IMR-90 (cell line): ENCODE data around the gene SLC8A1. TPM values are rescaled to one million over a fixed set of nuclear protein-coding genes. Genes with fewer than 3 reads are reported as not detected.

Experiments used
- ATAC-seq: fragments of 200-7000 bp; cut with Tn5 transposase; 2 replicates; pipeline ENCODE4 v1.9.1; 2020; ENCODE audit warnings: low read depth, mild to moderate bottlenecking, moderate library complexity
- BruUV-seq: library from RNA; stranded (reverse); fragments of 400-500 nt; replicated peaks from 2 replicates; lab custom pipeline; 2021; lab: Mats Ljungman, UMichigan
- CTCF ChIA-PET: fragments of 300-600 bp; formaldehyde crosslinking; extraction: SDS; loops from one replicate; lab custom pipeline; 2021; ENCODE audit warnings: antibody characterized with exemption; lab: Yijun Ruan, JAX
- POLR2A ChIA-PET: fragments of 300-600 bp; sonication (Branson Sonifier 250); formaldehyde crosslinking; loops from one replicate; lab custom pipeline; 2022; ENCODE audit warnings: antibody characterized with exemption; ENCODE audit not compliant: unreplicated experiment; lab: Charles Lee
- DNase-seq: peaks from one replicate; pipeline ENCODE4 v3.0.0; 2013
- H2AFZ ChIP-seq: replicated peaks from 2 replicates; pipeline ENCODE3; 2013; ENCODE audit warnings: low read length, mild to moderate bottlenecking; ENCODE audit not compliant: poor library complexity
- H2AK5ac ChIP-seq: 2 replicates; pipeline ENCODE4 v1.6.1; 2013; ENCODE audit warnings: low read depth, low read length, inconsistent platforms
- H2AK9ac ChIP-seq: replicated peaks from 2 replicates; pipeline ENCODE3; 2013; ENCODE audit warnings: mild to moderate bottlenecking, low read depth, low read length, moderate library complexity; ENCODE audit not compliant: poor library complexity
- H2BK120ac ChIP-seq: 2 replicates; pipeline ENCODE4 v1.6.1; 2013; ENCODE audit warnings: low read depth, low read length, inconsistent platforms
- H2BK15ac ChIP-seq: 3 replicates; pipeline ENCODE4 v1.6.1; 2013; ENCODE audit warnings: low read depth, low read length, inconsistent platforms
- H2BK20ac ChIP-seq: 2 replicates; pipeline ENCODE4 v1.6.1; 2013; ENCODE audit warnings: low read depth, mild to moderate bottlenecking, inconsistent platforms, low read length, moderate library complexity
- H2BK5ac ChIP-seq: 2 replicates; pipeline ENCODE4 v1.6.1; 2013; ENCODE audit warnings: mild to moderate bottlenecking, low read depth, low read length, inconsistent platforms; ENCODE audit not compliant: poor library complexity, severe bottlenecking
- H3K14ac ChIP-seq: replicated peaks from 2 replicates; pipeline ENCODE4 v1.6.1; 2013; ENCODE audit warnings: low read depth, low read length, inconsistent platforms
- H3K18ac ChIP-seq: 2 replicates; pipeline ENCODE4 v1.6.1; 2013; ENCODE audit warnings: low read depth, low read length, control low read depth
- H3K23ac ChIP-seq: 2 replicates; pipeline ENCODE4 v1.6.1; 2013; ENCODE audit warnings: low read depth, low read length, inconsistent platforms
- H3K27ac ChIP-seq: 2 replicates; pipeline ENCODE4 v1.5.1; 2013; ENCODE audit warnings: mild to moderate bottlenecking, control low read depth, low read length; ENCODE audit not compliant: insufficient read depth
- H3K27me3 ChIP-seq: 2 replicates; pipeline ENCODE4 v1.6.1; 2013; ENCODE audit warnings: low read length; ENCODE audit not compliant: control insufficient read depth, insufficient read depth
- H3K36me3 ChIP-seq: 2 replicates; pipeline ENCODE4 v1.6.1; 2013; ENCODE audit warnings: low read length, mixed read lengths; ENCODE audit not compliant: control insufficient read depth, insufficient read depth
- H3K4ac ChIP-seq: 2 replicates; pipeline ENCODE4 v1.6.1; 2013; ENCODE audit warnings: low read depth, low read length, inconsistent platforms
- H3K4me1 ChIP-seq: 2 replicates; pipeline ENCODE4 v1.6.1; 2013; ENCODE audit warnings: low read length, mixed read lengths; ENCODE audit not compliant: control insufficient read depth, insufficient read depth
- H3K4me2 ChIP-seq: 2 replicates; pipeline ENCODE4 v1.6.1; 2013; ENCODE audit warnings: low read depth, mild to moderate bottlenecking, control low read depth, low read length, moderate library complexity
- H3K4me3 ChIP-seq: 2 replicates; pipeline ENCODE4 v1.5.1; 2013; ENCODE audit warnings: low read depth, mild to moderate bottlenecking, control low read depth, low read length, moderate library complexity; ENCODE audit not compliant: insufficient read depth
- H3K56ac ChIP-seq: 2 replicates; pipeline ENCODE4 v1.6.1; 2013; ENCODE audit warnings: low read length, inconsistent platforms; ENCODE audit not compliant: insufficient read depth; ENCODE audit errors: extremely low read depth
- H3K79me1 ChIP-seq, 2 experiments: 2 replicates each; pipeline ENCODE4 v1.6.1; 2013; ENCODE audit warnings: low read length in 2 of 2, inconsistent platforms in 1 of 2, low read depth in 1 of 2
- H3K9ac ChIP-seq: 2 replicates; pipeline ENCODE4 v1.6.1; 2013; ENCODE audit warnings: low read depth, low read length, control low read depth
- H3K9me1 ChIP-seq: 2 replicates; pipeline ENCODE4 v1.6.1; 2013; ENCODE audit warnings: low read length, inconsistent platforms; ENCODE audit not compliant: insufficient read depth
- H3K9me3 ChIP-seq: 2 replicates; pipeline ENCODE4 v1.6.1; 2013; ENCODE audit warnings: low read length; ENCODE audit not compliant: control insufficient read depth, insufficient read depth
- H4K20me1 ChIP-seq: 2 replicates; pipeline ENCODE4 v1.6.1; 2013; ENCODE audit warnings: low read length, inconsistent platforms; ENCODE audit not compliant: insufficient read depth
- H4K5ac ChIP-seq: 2 replicates; pipeline ENCODE4 v1.6.1; 2013; ENCODE audit warnings: mild to moderate bottlenecking, low read depth, low read length, control low read depth
- H4K8ac ChIP-seq, 2 experiments: 2 replicates each; pipeline ENCODE4 v1.6.1; 2013; ENCODE audit warnings: low read depth in 2 of 2, low read length in 2 of 2, control low read depth in 1 of 2, inconsistent platforms in 1 of 2
- H4K91ac ChIP-seq: 2 replicates; pipeline ENCODE4 v1.6.1; 2013; ENCODE audit warnings: low read depth, low read length, inconsistent platforms; ENCODE audit not compliant: insufficient read depth
- CHD1 ChIP-seq: IDR thresholded peaks from 2 replicates; pipeline ENCODE4 v1.6.1; 2012; ENCODE audit warnings: low read depth, low read length, improper control_type of control experiment
- MAFK ChIP-seq: IDR thresholded peaks from 2 replicates; pipeline ENCODE4 v1.6.1; 2012; ENCODE audit warnings: low read depth, low read length, improper control_type of control experiment
- MAZ ChIP-seq: IDR thresholded peaks from 2 replicates; pipeline ENCODE4 v1.6.1; 2012; ENCODE audit warnings: low read depth, mild to moderate bottlenecking, low read length, improper control_type of control experiment, moderate library complexity, borderline replicate concordance
- NFE2L2 ChIP-seq: fragments of 150-350 bp; IDR thresholded peaks from 2 replicates; pipeline ENCODE4 v1.6.1; 2016; ENCODE audit warnings: low read depth, mild to moderate bottlenecking, low read length
- POLR2A ChIP-seq: IDR thresholded peaks from 2 replicates; pipeline ENCODE4 v1.6.1; 2012; ENCODE audit warnings: mild to moderate bottlenecking, low read depth, low read length
- WGBS, 2 experiments: methylation state at CpG; one replicate each; pipeline versions ENCODE4 v1.1.5 to v1.1.7; 2013; ENCODE audit warnings: missing lambda C conversion rate in 2 of 2; ENCODE audit not compliant: insufficient read length in 1 of 2; ENCODE audit errors: extremely low coverage in 2 of 2; 5-methylcytosine and 5-hydroxymethylcytosine counted together
- dilution Hi-C: fragments of 300-500 bp; cut with HindIII; formaldehyde crosslinking; loops from one replicate; pipeline ENCODE4 v1.14.3; 2018; ENCODE audit warnings: low sequenced_read_pairs; ENCODE audit not compliant: unreplicated experiment
- in situ Hi-C: fragments of 300-500 bp; cut with MboI; formaldehyde crosslinking; loops from 3 replicates; pipeline ENCODE4 v1.14.3; 2019; ENCODE audit warnings: low sequenced_read_pairs, inconsistent platforms, mixed read lengths
- intact Hi-C: fragments of 100-400 bp; cut with micrococcal nuclease; formaldehyde crosslinking; loops from 2 replicates; pipeline ENCODE4 v1.10.0; 2022
- polyA plus RNA-seq, 3 experiments: library from polyadenylated mRNA; depleted of rRNA; stranded (reverse); fragments of >200 nt; gene quantifications; 2 replicates each; pipeline ENCODE4 v1.2.3, GENCODE V29; 2012; ENCODE audit warnings: low replicate concordance in 1 of 3
- total RNA-seq: library from RNA; depleted of rRNA; stranded (reverse); fragments of >200 nt; gene quantifications from 2 replicates; pipeline ENCODE4 v1.2.3, GENCODE V29; 2012
- TF ChIP-seq, protein P1 (sequence below): fragments of 150-350 bp; IDR thresholded peaks from 2 replicates; pipeline ENCODE4 v1.6.1; 2016; ENCODE audit warnings: low read depth, mild to moderate bottlenecking, low read length, moderate library complexity, borderline replicate concordance

SLC8A1 gene
- total and polyA plus RNA-seq, 2 of the 4 experiments (the other 2 are of a cell fraction) = 7.7 to 57.0 TPM

DNA sequence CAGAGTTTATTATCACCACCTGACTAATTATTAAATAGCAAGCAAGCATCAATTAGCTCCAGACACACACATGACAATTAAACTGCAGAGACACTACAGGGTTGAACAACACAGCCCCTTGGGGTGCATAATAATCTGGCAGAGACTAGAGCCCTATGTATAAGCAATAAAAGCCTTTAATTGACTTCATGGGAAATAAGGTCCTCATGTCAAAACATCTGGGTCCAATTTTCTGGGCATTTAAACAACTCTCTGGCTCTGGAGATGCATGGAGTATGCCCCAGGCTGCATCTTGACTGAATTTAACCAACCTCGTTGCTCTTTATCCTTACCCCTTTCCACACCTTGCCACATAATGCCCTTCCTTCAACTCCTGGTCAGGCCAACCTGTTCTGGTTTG is 402.1 kb downstream of the SLC8A1 start:
- dilution Hi-C loops = no loop called here
- Histone ChIP-seq H3K9me1 (no peaks in the 10 kb centered on the region), H3K4me1 (peaks cover 2% of the 10 kb centered on the region; the same call in 1 of the 2 replicates), H2BK120ac (no peak overlapping the region), H4K91ac (no peak overlapping the region), H3K27ac (no peak overlapping the region), H3K4me3 (no peak overlapping the region), H2BK15ac (0 out of 3 replicates have a peak overlapping the region, but pooled peaks have one; percentile 21), H3K14ac (no peak overlapping the region), H3K56ac (no peak overlapping the region), H4K5ac (no peak overlapping the region), H3K27me3 (no peaks in the 10 kb centered on the region), H2AFZ (no peak overlapping the region), H2AK5ac (no peak overlapping the region), H3K36me3 (no peaks in the 10 kb centered on the region), H3K9me3 (no peaks in the 10 kb centered on the region), H2AK9ac (peak overlapping the region; percentile 4), H3K4me2 (no peak overlapping the region), H3K23ac (no peak overlapping the region), H4K20me1 (no peaks in the 10 kb centered on the region), H2BK5ac (no peak overlapping the region), H4K8ac (no peak overlapping the region), H3K79me1 (no peaks in the 10 kb centered on the region), H2BK20ac (no peak overlapping the region), H3K9ac (no peak overlapping the region), H3K18ac (no peak overlapping the region), H3K4ac (no peak overlapping the region)
- no CpG with 5 or more reads among the region's 1 CpG for WGBS, 2 experiments
- DNase-seq (no peak), ATAC-seq (no peak)
- ChIA-PET CTCF (no interaction called here), POLR2A (no interaction called here)
- intact Hi-C loops = no loop called here
- BruUV-seq = no TSS peak
- in situ Hi-C loops = no loop called here
- TF ChIP-seq NFE2L2 (no peak), POLR2A (no peak), MAFK (no peak), MAZ (no peak), CHD1 (no peak)
- TF ChIP-seq, protein P1, sequence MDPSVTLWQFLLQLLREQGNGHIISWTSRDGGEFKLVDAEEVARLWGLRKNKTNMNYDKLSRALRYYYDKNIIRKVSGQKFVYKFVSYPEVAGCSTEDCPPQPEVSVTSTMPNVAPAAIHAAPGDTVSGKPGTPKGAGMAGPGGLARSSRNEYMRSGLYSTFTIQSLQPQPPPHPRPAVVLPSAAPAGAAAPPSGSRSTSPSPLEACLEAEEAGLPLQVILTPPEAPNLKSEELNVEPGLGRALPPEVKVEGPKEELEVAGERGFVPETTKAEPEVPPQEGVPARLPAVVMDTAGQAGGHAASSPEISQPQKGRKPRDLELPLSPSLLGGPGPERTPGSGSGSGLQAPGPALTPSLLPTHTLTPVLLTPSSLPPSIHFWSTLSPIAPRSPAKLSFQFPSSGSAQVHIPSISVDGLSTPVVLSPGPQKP = no peak
